HL-60 (cell line): ENCODE results near the gene AFAP1L1.

Source experiments
- DNase-seq, 2 experiments: peaks; one replicate each; pipeline ENCODE4 v3.0.0-alpha.2; 2010 to 2020; ENCODE audit warnings: low read depth in 1 of 2, low spot score in 1 of 2
- H3K27ac ChIP-seq: fragments of 250-450 bp; sonication (Bioruptor Pico); replicated peaks from 2 replicates; pipeline ENCODE4 v1.5.1; 2020; ENCODE audit warnings: mild to moderate bottlenecking, moderate library complexity
- H3K27me3 ChIP-seq: fragments of 250-450 bp; sonication (Bioruptor Pico); 2 replicates; pipeline ENCODE4 v1.5.1; 2021; ENCODE audit warnings: mild to moderate bottlenecking, moderate library complexity; ENCODE audit not compliant: insufficient read depth, poor library complexity, severe bottlenecking
- H3K4me3 ChIP-seq: replicated peaks from 2 replicates; pipeline ENCODE4 v1.5.1; 2011; ENCODE audit warnings: mild to moderate bottlenecking, control low read depth, low read length; ENCODE audit not compliant: insufficient read depth
- CTCF ChIP-seq: IDR thresholded peaks from one replicate; pipeline ENCODE4 v1.5.1; 2011; ENCODE audit warnings: low read length, control low read depth, inconsistent platforms; ENCODE audit not compliant: insufficient read depth
- GABPA ChIP-seq: IDR thresholded peaks from 2 replicates; pipeline ENCODE4 v1.6.1; 2012; ENCODE audit warnings: low read depth
- POLR2AphosphoS5 ChIP-seq: IDR thresholded peaks from 2 replicates; pipeline ENCODE4 v1.6.1; 2012; ENCODE audit warnings: low read depth
- REST ChIP-seq: IDR thresholded peaks from 2 replicates; pipeline ENCODE4 v1.6.1; 2012; ENCODE audit warnings: low read depth; ENCODE audit not compliant: insufficient replicate concordance
- SPI1 ChIP-seq: IDR thresholded peaks from 2 replicates; pipeline ENCODE4 v1.6.1; 2012; ENCODE audit warnings: low read depth, mild to moderate bottlenecking, borderline replicate concordance

AFAP1L1 gene

GRCh38 chr5:149365418-149365817 lies 93.8 kb downstream of the AFAP1L1 start:
- no peak for DNase-seq
- Histone ChIP-seq H3K27me3 (no peaks in the 10 kb centered on the region), H3K27ac (no peak overlapping the region), H3K4me3 (no peak overlapping the region)
- TF ChIP-seq CTCF (no peak), SPI1 (no peak), POLR2AphosphoS5 (no peak), REST (no peak), GABPA (no peak)

- no peak for DNase-seq
- H3K27ac ChIP-seq = peak overlapping the region; percentile 74
- no peaks in the 10 kb centered on the region for H3K27me3 ChIP-seq
- no peak for TF ChIP-seq REST
- no peak for TF ChIP-seq SPI1
- no peak for TF ChIP-seq GABPA
- no peak for TF ChIP-seq CTCF
- TF ChIP-seq POLR2AphosphoS5 = no peak
- no peak overlapping the region for H3K4me3 ChIP-seq
These were observed 94.6 kb downstream of the AFAP1L1 start for GRCh38 chr5:149366169-149366729.

GRCh38 chr5:149367249-149367971 lies 95.8 kb downstream of the AFAP1L1 start:
- Histone ChIP-seq H3K27me3 (no peaks in the 10 kb centered on the region), H3K4me3 (no peak overlapping the region), H3K27ac (peak overlapping the region; percentile 74)
- TF ChIP-seq GABPA = no peak
- TF ChIP-seq SPI1 = peak; percentile 48; the same call in 1 of the 2 replicates
- TF ChIP-seq POLR2AphosphoS5 = peak; percentile 54
- TF ChIP-seq REST = no peak
- peak; percentile 84 for TF ChIP-seq CTCF
- DNase-seq = peak; percentile 63 to 84
